HCT116 (cell line): Measurements from ENCODE around the gene CHD2. TPM values are rescaled to one million over a fixed set of nuclear protein-coding genes. Genes with fewer than 3 reads are reported as not detected.

Source experiments
- ATAC-seq: fragments of 200-7000 bp; cut with Tn5 transposase; 2 replicates; pipeline ENCODE4 v1.9.1; 2020; ENCODE audit warnings: mild to moderate bottlenecking, moderate library complexity
- BruUV-seq: library from RNA; stranded (reverse); fragments of 400-500 nt; replicated peaks from 2 replicates; lab custom pipeline; 2021; lab: Mats Ljungman, UMichigan
- CTCF ChIA-PET: fragments of 300-600 bp; sonication (Branson Sonifier 250); formaldehyde crosslinking; loops from one replicate; lab custom pipeline; 2021; ENCODE audit warnings: antibody characterized with exemption; lab: Charles Lee
- POLR2A ChIA-PET: fragments of 300-600, 350-600 bp; sonication (Branson Sonifier 250); formaldehyde crosslinking; loops from one replicate; lab custom pipeline; 2021; ENCODE audit warnings: antibody characterized with exemption; lab: Charles Lee
- RAD21 ChIA-PET, 2 experiments: fragments of 300-600 bp; sonication (Branson Sonifier 250); formaldehyde crosslinking; loops; one replicate each; lab custom pipeline; 2023; ENCODE audit warnings: low total read pairs in 2 of 2; ENCODE audit not compliant: uncharacterized antibody in 2 of 2, unreplicated experiment in 2 of 2, low non-redundant PET in 1 of 2; lab: Charles Lee
- DNase-seq: peaks from one replicate; pipeline ENCODE4 v3.0.0-alpha.2; 2010; ENCODE audit warnings: low read depth, low spot score
- H2AFZ ChIP-seq: fragments of 200-600 bp; shearing (Covaris generic), sonication (generic); 2 replicates; pipeline ENCODE4 v1.6.1; 2017; ENCODE audit warnings: low read depth, mixed run types, mixed read lengths, antibody characterized with exemption, low read length; ENCODE audit not compliant: poor library complexity, severe bottlenecking
- H3K27ac ChIP-seq: 2 replicates; pipeline ENCODE4 v1.5.1; 2012; ENCODE audit warnings: low read depth, low read length
- H3K27me3 ChIP-seq: fragments of 200-600 bp; sonication (generic); 2 replicates; pipeline ENCODE4 v1.6.1; 2016; ENCODE audit warnings: mixed run types, low read length, mixed read lengths; ENCODE audit not compliant: insufficient read depth
- H3K36me3 ChIP-seq, 2 experiments: fragments of 200-500 bp in 1 of 2; fragments of 200-600 bp in 1 of 2; sonication (Bioruptor generic) in 1 of 2; sonication (generic) in 1 of 2; 2 replicates each; pipeline versions ENCODE4 v1.5.1 to v1.6.1; 2014 to 2016; ENCODE audit warnings: low read length in 2 of 2, inconsistent platforms in 1 of 2, mixed read lengths in 1 of 2, mixed run types in 1 of 2; ENCODE audit not compliant: insufficient read depth in 2 of 2, control insufficient read depth in 1 of 2
- H3K4me1 ChIP-seq, 2 experiments: fragments of 200-600 bp in 1 of 2; sonication (generic) in 1 of 2; 2 replicates each; pipeline versions ENCODE4 v1.5.1 to v1.6.1; 2012 to 2017; ENCODE audit warnings: low read length in 2 of 2, inconsistent platforms in 1 of 2, mild to moderate bottlenecking in 1 of 2, mixed read lengths in 1 of 2, mixed run types in 1 of 2, moderate library complexity in 1 of 2; ENCODE audit not compliant: insufficient read depth in 2 of 2, control insufficient read depth in 1 of 2
- H3K4me2 ChIP-seq: fragments of 200-600 bp; sonication (generic); 2 replicates; pipeline ENCODE4 v1.6.1; 2017; ENCODE audit warnings: mixed run types, low read length, mixed read lengths
- H3K4me3 ChIP-seq, 2 experiments: fragments of 200-600 bp in 1 of 2; sonication (generic) in 1 of 2; replicated peaks in 1 of 2; 2 replicates each; pipeline ENCODE4 v1.5.1; 2011 to 2016; ENCODE audit warnings: low read length in 2 of 2, control low read depth in 1 of 2, low read depth in 1 of 2, mild to moderate bottlenecking in 1 of 2, mixed read lengths in 1 of 2, mixed run types in 1 of 2
- H3K79me2 ChIP-seq: fragments of 200-600 bp; sonication (generic); 2 replicates; pipeline ENCODE4 v1.6.1; 2017; ENCODE audit warnings: mild to moderate bottlenecking, mixed run types, low read length, moderate library complexity, mixed read lengths; ENCODE audit not compliant: insufficient read depth
- H3K9ac ChIP-seq: fragments of 200-600 bp; sonication (generic); 2 replicates; pipeline ENCODE4 v1.6.1; 2016; ENCODE audit warnings: low read length, mixed read lengths
- H3K9me2 ChIP-seq: fragments of 200-600 bp; sonication (generic), shearing (Covaris generic); 2 replicates; pipeline ENCODE4 v1.6.1; 2017; ENCODE audit warnings: mixed run types, mild to moderate bottlenecking, moderate library complexity; ENCODE audit not compliant: insufficient read depth
- H3K9me3 ChIP-seq, 2 experiments: fragments of 200-500 bp in 1 of 2; fragments of 200-600 bp in 1 of 2; sonication (Bioruptor generic) in 1 of 2; sonication (generic) in 1 of 2; 2 replicates each; pipeline ENCODE4 v1.6.1; 2014 to 2017; ENCODE audit warnings: low read length in 2 of 2, mixed read lengths in 2 of 2, inconsistent platforms in 1 of 2, low read depth in 1 of 2, mild to moderate bottlenecking in 1 of 2, mixed run types in 1 of 2, moderate library complexity in 1 of 2; ENCODE audit not compliant: control insufficient read depth in 1 of 2, insufficient read depth in 1 of 2
- H4K20me1 ChIP-seq: fragments of 200-600 bp; sonication (generic), shearing (Covaris generic); 2 replicates; pipeline ENCODE4 v1.6.1; 2017; ENCODE audit warnings: mixed run types, mild to moderate bottlenecking, moderate library complexity; ENCODE audit not compliant: insufficient read depth
- EGR1 ChIP-seq: IDR thresholded peaks from 2 replicates; pipeline ENCODE4 v1.6.1; 2012; ENCODE audit warnings: low read depth
- EZH2 ChIP-seq: fragments of 200-600 bp; sonication (generic); IDR thresholded peaks from 2 replicates; pipeline ENCODE4 v1.6.1; 2017; ENCODE audit warnings: antibody characterized with exemption, mixed run types
- EZH2phosphoT487 ChIP-seq: fragments of 200-600 bp; IDR thresholded peaks from 2 replicates; pipeline ENCODE4 v1.6.1; 2018; ENCODE audit warnings: antibody characterized with exemption, borderline replicate concordance
- FOSL1 ChIP-seq: IDR thresholded peaks from 2 replicates; pipeline ENCODE4 v1.6.1; 2012; ENCODE audit warnings: low read depth
- POLR2AphosphoS5 ChIP-seq: IDR thresholded peaks from 2 replicates; pipeline ENCODE4 v1.6.1; 2011; ENCODE audit warnings: mild to moderate bottlenecking, low read depth, low read length, moderate library complexity
- RAD21 ChIP-seq: IDR thresholded peaks from 2 replicates; pipeline ENCODE4 v1.6.1; 2012; ENCODE audit warnings: low read depth, mild to moderate bottlenecking
- SIN3A ChIP-seq: IDR thresholded peaks from 2 replicates; pipeline ENCODE4 v1.6.1; 2012; ENCODE audit warnings: low read depth
- TCF7L2 ChIP-seq: IDR thresholded peaks from 2 replicates; pipeline ENCODE4 v1.7.0; 2011; ENCODE audit warnings: borderline replicate concordance, inconsistent platforms; ENCODE audit not compliant: insufficient read depth, insufficient read length; ENCODE audit errors: extremely low read depth
- ZNF274 ChIP-seq: fragments of 200-500 bp; sonication (Bioruptor generic); IDR thresholded peaks from 2 replicates; pipeline ENCODE4 v1.6.1; 2014; ENCODE audit warnings: mild to moderate bottlenecking, low read depth, low read length, inconsistent platforms
- intact Hi-C: fragments of 100-400 bp; cut with micrococcal nuclease; formaldehyde crosslinking; loops from 2 replicates; pipeline ENCODE4 v1.10.0; 2022
- total RNA-seq: library from RNA; stranded (reverse); gene quantifications from one replicate; pipeline ENCODE4 v1.2.1, GENCODE V29; 2021; ENCODE audit not compliant: unreplicated experiment
- TF ChIP-seq, protein P1 (sequence below): IDR thresholded peaks from 2 replicates; pipeline ENCODE4 v1.6.1; 2012; ENCODE audit warnings: low read depth
- TF ChIP-seq, protein P2 (sequence below): IDR thresholded peaks from 2 replicates; pipeline ENCODE4 v1.6.1; 2012
- TF ChIP-seq, protein P3 (sequence below): IDR thresholded peaks from 2 replicates; pipeline ENCODE4 v1.6.1; 2011; ENCODE audit warnings: mild to moderate bottlenecking, low read length, moderate library complexity; ENCODE audit not compliant: insufficient replicate concordance; ENCODE audit errors: extremely low read depth

CHD2 gene
- total RNA-seq, 1 experiment from 2014 or later = 116 TPM

DNA sequence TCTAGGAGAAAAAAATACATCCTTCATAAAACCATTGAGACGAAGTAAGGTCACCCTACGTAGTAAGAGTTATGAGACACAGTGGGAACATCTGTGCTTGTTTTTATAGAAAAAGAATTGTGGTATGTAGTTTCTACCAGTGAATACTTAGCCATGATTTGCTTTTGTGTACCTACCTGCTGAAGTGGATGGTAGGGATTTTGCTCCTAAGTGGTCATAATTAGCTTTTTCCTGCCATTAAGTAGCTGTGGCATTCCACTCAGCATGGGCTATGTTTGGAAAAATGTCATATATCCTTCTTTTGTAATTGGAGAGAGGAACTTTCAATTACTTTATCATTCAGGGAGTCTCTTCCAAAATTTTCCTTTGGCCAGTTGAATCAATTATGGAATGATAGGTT is 63.7 kb downstream of the CHD2 start:
- H2AFZ ChIP-seq = no peak overlapping the region
- DNase-seq = no peak
- no peaks in the 10 kb centered on the region for H3K4me1 ChIP-seq
- H3K9me2 ChIP-seq = no peaks in the 10 kb centered on the region
- peaks cover 43 to 61% of the 10 kb centered on the region in 2 experiments for H3K36me3 ChIP-seq
- ATAC-seq = no peak
- H3K9ac ChIP-seq = no peak overlapping the region
- intact Hi-C loops = no loop called here
- peaks cover 12% of the 10 kb centered on the region; the same call in 1 of the 2 replicates for H4K20me1 ChIP-seq
- POLR2A ChIA-PET = no interaction called here
- RAD21 ChIA-PET = no interaction called here
- H3K4me3 ChIP-seq = no peak overlapping the region
- TF ChIP-seq POLR2AphosphoS5 (no peak), EZH2phosphoT487 (no peak), EZH2 (no peak), FOSL1 (no peak), ZNF274 (no peak), EGR1 (no peak), TCF7L2 (no peak), SIN3A (no peak), RAD21 (no peak)
- TF ChIP-seq, protein P1, sequence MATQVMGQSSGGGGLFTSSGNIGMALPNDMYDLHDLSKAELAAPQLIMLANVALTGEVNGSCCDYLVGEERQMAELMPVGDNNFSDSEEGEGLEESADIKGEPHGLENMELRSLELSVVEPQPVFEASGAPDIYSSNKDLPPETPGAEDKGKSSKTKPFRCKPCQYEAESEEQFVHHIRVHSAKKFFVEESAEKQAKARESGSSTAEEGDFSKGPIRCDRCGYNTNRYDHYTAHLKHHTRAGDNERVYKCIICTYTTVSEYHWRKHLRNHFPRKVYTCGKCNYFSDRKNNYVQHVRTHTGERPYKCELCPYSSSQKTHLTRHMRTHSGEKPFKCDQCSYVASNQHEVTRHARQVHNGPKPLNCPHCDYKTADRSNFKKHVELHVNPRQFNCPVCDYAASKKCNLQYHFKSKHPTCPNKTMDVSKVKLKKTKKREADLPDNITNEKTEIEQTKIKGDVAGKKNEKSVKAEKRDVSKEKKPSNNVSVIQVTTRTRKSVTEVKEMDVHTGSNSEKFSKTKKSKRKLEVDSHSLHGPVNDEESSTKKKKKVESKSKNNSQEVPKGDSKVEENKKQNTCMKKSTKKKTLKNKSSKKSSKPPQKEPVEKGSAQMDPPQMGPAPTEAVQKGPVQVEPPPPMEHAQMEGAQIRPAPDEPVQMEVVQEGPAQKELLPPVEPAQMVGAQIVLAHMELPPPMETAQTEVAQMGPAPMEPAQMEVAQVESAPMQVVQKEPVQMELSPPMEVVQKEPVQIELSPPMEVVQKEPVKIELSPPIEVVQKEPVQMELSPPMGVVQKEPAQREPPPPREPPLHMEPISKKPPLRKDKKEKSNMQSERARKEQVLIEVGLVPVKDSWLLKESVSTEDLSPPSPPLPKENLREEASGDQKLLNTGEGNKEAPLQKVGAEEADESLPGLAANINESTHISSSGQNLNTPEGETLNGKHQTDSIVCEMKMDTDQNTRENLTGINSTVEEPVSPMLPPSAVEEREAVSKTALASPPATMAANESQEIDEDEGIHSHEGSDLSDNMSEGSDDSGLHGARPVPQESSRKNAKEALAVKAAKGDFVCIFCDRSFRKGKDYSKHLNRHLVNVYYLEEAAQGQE = no peak
- TF ChIP-seq, protein P2, sequence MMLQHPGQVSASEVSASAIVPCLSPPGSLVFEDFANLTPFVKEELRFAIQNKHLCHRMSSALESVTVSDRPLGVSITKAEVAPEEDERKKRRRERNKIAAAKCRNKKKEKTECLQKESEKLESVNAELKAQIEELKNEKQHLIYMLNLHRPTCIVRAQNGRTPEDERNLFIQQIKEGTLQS = no peak
- TF ChIP-seq, protein P3, sequence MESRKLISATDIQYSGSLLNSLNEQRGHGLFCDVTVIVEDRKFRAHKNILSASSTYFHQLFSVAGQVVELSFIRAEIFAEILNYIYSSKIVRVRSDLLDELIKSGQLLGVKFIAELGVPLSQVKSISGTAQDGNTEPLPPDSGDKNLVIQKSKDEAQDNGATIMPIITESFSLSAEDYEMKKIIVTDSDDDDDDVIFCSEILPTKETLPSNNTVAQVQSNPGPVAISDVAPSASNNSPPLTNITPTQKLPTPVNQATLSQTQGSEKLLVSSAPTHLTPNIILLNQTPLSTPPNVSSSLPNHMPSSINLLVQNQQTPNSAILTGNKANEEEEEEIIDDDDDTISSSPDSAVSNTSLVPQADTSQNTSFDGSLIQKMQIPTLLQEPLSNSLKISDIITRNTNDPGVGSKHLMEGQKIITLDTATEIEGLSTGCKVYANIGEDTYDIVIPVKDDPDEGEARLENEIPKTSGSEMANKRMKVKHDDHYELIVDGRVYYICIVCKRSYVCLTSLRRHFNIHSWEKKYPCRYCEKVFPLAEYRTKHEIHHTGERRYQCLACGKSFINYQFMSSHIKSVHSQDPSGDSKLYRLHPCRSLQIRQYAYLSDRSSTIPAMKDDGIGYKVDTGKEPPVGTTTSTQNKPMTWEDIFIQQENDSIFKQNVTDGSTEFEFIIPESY = no peak
- no peaks in the 10 kb centered on the region for H3K27me3 ChIP-seq
- H3K9me3 ChIP-seq = no peaks in the 10 kb centered on the region
- H3K79me2 ChIP-seq = peaks cover 92% of the 10 kb centered on the region
- no peak overlapping the region for H3K4me2 ChIP-seq
- CTCF ChIA-PET = no interaction called here
- BruUV-seq = no TSS peak
- no peak overlapping the region for H3K27ac ChIP-seq
